Measurements from ENCODE around the gene TMPRSS12.
"Not testable (repeated sequence)": the region's sequence is repeated elsewhere in the genome, so short reads cannot be mapped to it uniquely, and the experiment has no call there.

The TMPRSS12 gene

GRCh38 chr12:50859621-50860310 lies 17.0 kb downstream of the TMPRSS12 start:
- no peak for DNase-seq

- DNase-seq, result no peak
These were observed 19.6 kb downstream of the TMPRSS12 start for GRCh38 chr12:50862316-50862715.

DNA sequence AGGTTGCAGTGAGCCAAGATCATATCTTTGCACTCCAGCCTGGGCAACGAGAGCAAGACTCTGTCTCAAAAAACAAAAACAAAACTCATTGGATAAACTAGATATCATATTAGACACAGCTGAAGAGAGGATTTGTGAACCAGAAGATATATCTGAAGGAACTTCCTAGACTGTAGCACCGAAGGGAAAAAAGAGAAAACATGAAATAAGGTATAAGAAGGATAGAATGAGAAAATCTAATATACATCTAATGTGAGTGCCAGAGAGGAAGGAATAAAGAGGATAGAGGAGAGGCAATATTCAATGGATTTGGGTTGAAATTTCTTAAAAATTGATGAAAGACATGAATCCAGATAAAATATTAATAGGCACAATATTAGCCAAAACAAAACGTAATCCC lies 22.5 kb downstream of the TMPRSS12 start:
- no peak for DNase-seq

GRCh38 chr12:50868881-50869280 lies 26.2 kb downstream of the TMPRSS12 start:
- not testable (repeated sequence) for DNase-seq

- DNase-seq, result no peak
These were observed 39.8 kb downstream of the TMPRSS12 start for GRCh38 chr12:50882563-50882962.

DNA sequence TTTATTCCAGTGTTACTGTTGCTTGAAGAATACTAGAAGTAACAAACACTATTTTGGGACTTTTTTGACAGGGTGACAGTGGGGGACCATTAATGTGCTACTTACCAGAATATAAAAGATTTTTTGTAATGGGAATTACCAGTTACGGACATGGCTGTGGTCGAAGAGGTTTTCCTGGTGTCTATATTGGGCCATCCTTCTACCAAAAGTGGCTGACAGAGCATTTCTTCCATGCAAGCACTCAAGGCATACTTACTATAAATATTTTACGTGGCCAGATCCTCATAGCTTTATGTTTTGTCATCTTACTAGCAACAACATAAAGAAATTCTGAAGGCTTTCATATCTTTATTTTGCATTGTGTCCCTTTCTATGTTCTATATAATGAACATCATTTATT lies 44.5 kb downstream of the TMPRSS12 start:
- no peak for DNase-seq

- DNase-seq, result no peak
These were observed 45.9 kb downstream of the TMPRSS12 start for GRCh38 chr12:50888666-50889065.

DNA sequence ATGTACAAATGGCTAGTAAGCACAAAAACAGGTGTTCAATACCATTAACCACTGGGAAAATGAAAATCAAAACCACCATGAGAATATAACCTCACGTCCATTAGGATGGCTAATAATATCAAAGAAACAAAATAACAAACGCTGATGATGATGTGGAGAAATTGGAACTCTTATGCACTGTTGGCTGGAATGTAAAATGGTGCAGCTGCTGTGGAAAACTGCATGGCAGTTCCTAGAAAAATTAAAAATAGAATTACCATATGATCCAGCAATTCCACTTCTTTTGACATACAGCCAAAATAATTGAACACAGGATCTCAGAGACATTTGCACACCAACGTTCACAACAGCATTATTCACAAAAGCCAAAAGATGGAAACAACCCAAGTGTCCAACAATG lies 51.5 kb downstream of the TMPRSS12 start:
- no peak for DNase-seq

- DNase-seq, result no peak
These were observed 59.0 kb downstream of the TMPRSS12 start for GRCh38 chr12:50901685-50902113.

DNA sequence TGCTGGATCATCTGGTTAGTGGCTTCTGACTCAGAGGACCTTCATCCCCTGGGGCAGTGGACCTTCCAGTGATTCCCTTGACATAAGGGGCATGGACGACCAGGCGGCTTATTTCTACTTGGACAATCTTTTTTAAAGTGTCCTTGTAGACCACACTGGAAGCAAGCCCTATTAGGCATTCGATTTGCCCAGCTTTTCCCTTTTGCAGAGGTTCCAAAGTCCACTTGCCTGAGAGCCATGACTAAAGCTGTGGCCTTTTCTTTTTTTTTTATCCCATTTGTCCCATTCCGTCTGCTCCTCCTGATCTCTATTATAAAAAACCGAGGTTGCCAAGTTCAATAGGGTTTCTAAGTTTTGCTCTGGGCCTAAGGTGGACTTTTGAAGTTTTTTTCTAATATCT lies 65.8 kb downstream of the TMPRSS12 start:
- DNase-seq, result not testable (repeated sequence)

- DNase-seq, result not testable (repeated sequence)
These were observed 69.6 kb downstream of the TMPRSS12 start for GRCh38 chr12:50912361-50912760.

GRCh38 chr12:50913224-50913623 lies 70.5 kb downstream of the TMPRSS12 start:
- DNase-seq, result no peak

GRCh38 chr12:50914872-50915484 lies 72.3 kb downstream of the TMPRSS12 start:
- no peak for DNase-seq

DNA sequence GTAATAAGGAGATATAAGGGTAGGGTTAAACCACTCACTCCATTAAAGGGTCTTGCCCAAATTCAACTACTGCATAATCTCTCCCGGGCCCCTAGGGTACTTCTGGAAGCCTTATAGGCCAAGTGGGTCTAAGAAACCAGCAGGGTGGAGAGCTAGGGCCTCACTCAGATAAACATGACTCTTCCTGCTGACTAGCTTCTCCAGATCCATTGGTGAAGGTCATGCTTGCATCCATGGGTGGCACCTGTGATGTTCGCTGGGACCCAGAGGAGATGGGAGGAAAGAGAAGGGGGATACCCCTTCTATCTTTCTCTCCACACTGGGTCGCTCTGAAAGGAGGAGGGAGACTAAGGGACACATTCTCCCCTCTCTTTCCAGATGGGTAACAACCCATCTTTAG lies 73.6 kb downstream of the TMPRSS12 start:
- no peak for DNase-seq

DNA sequence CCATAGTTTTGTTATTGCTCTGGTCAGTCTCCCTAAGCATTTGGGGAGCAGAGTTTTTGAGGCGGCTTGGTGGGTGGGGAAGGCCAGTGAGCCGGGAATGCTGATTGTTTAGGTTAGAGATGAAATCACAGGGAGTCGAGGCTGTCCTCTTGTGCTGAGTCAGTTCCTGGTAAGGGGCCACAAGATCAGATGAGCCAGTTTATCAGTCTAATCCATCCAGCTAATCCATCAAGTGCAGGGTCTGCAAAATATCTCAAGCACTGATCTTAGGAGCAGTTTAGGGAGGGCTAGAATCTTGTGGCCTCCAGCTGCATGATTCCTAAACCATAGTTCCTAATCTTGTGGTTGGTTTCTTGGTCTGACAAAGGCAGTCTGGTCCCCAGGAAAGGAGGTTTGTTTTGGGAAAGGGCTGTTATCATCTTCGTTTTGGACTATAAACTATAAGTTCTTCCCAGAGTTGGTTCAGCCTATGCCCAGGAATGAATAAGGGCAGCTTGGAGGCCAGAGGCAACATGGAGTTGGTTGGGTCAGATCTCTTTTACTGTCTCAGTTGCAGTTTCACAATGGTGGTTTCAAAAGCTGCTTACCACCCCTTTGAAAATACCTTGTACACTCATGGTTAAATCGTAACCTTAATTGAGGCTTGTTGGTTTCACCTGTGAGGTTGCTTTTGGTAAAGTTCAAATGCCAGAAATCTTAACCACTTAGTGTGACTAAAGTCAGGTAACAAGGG lies 76.0 kb downstream of the TMPRSS12 start:
- DNase-seq, result no peak

DNA sequence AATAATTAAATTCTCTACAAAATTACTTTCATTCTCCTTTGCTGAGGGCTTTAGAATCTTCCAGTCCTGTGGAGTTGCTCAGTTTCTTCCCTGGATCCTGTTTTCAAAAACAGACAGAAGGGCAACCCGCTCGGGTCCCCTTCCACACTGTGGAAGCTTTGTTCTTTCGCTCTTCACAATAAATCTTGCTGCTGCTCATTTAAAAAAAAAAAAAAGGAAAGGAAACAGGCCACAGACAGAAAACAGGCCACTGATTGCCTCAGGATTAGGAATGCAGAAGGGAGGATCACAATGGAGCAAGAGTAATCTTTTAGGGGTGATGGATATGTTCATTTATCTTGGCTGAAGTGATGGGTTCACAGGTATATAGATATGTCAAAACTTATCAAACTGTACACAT lies 80.1 kb downstream of the TMPRSS12 start:
- no peak for DNase-seq

DNA sequence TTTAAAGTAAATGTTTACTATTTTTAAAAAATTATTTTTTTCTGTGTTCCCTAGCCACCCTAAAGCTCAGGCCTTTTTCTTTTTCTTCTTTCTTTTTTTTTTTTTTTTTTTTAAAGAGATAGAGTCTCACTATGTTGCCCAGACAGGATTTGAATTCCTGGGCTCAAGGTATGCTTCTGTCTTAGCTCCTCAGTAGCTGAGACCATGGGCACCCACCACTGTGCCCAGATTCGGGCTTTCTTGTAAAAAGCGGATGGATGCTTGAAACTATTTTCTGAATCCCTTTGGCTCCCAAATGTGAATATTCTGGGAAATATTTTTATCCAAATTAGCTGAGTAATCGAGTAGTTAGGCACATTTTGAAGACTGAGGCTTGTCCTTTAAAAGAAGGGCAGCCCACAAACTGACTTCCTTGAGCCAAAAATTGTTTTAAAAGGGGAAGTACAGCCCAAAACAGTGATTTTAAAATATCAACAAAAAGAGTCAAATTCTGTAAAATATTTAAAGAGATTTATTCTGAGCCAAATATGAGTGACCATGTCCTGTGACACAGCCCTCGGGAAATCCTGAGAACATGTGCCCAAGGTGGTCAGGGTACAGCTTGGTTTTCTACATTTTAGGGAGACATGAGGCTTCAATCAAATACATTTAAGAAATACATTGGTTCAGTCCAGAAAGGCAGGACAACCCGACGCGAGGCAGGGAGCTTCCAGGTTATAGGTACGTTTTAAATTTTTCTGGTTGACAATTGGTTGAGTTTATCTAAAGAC lies 80.8 kb downstream of the TMPRSS12 start:
- DNase-seq, result no peak

DNA sequence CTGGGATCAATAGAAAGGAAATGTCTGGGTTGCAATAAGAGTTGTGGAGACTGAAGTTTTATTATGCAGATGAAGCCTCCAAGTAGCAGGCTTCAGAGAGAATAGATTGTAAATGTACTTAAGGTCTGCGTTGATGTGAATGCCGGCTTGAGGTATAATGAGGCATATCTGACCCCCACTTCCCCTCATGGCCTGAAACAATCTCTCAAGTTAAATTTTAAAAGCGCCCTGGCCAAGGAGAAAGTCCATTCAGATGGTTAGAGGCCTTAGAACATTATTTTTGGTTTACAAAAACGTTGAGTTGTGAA lies 81.4 kb downstream of the TMPRSS12 start:
- no peak for DNase-seq

GRCh38 chr12:50924439-50925341 lies 82.0 kb downstream of the TMPRSS12 start:
- no peak for DNase-seq

- no peak for DNase-seq
These were observed 82.6 kb downstream of the TMPRSS12 start for GRCh38 chr12:50925342-50925651.

DNA sequence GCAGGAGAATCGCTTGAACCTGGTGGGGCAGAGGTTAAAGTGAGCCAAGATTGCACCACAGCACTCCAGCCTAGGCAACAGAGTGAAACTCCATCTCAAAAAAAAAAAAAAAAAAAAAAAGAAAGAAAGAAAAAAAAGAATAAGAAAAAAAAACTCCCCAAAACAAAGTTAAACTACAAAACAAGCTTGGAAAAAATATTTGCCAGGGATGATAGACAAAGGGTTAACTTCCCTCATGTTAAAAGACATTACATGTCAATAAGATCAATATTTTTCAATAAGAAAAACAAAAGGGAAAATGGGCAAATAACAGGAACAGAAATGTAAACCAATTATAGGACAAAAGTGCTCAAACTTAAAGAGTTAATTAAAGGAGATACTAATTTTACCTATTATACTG lies 83.2 kb downstream of the TMPRSS12 start:
- no peak for DNase-seq

DNA sequence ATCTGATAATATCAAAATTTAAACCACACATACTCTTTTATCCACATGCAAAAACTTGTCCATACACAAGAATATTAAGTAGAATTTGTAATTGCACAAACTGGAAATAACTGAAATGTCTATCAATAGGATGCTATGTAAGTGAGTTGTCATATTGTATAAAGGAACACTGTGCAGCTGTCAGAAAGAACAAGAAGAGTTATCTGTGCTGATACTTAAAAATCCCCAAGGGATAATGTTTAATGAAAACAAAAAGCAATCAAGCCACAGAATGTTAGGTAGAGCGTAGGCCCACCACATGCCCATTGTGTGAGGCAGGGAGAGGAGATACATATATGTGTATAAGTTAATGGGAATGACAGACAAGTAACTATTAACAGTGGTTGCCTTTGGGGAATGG lies 83.7 kb downstream of the TMPRSS12 start:
- no peak for DNase-seq

DNA sequence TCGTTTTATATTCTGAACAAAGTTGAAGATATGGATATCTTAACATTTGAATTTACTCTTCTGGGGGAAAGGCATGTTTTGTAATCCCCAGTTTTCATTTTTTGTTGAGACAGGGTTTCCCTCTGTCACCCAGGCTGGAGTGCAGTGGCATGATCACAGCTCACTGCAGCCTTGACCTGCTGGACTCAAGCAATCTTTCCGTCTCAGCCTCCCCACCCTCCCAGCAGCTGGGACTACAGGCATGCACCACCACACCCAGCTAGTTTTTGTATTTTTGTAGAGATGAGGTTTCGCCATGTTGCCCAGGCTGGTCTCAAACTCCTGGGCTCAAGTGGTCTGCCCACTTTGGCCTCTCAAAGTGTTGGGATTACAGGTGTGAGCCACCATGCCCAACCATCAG lies 84.2 kb downstream of the TMPRSS12 start:
- not testable (repeated sequence) for DNase-seq
